Activated naive CD4-positive, alpha-beta T cell treated with anti-CD3 and anti-CD28 coated beads, Interleukin-2, amount 50 U/mL, for 24 hours (primary cell): Measurements from ENCODE around the gene ATRNL1.

Experiments used
- H3K27ac Mint-ChIP-seq: one replicate; pipeline ENCODE4 v1.8.0; 2021; ENCODE audit warnings: mild to moderate bottlenecking, mixed read lengths
- H3K27me3 Mint-ChIP-seq: one replicate; pipeline ENCODE4 v1.8.0; 2021; ENCODE audit warnings: mixed read lengths
- H3K36me3 Mint-ChIP-seq: one replicate; pipeline ENCODE4 v1.8.0; 2021; ENCODE audit warnings: mixed read lengths
- H3K4me1 Mint-ChIP-seq: one replicate; pipeline ENCODE4 v1.8.0; 2021; ENCODE audit warnings: mixed read lengths
- H3K4me3 Mint-ChIP-seq: one replicate; pipeline ENCODE4 v1.8.0; 2021; ENCODE audit warnings: mild to moderate bottlenecking, mixed read lengths
- H3K9me3 Mint-ChIP-seq: one replicate; pipeline ENCODE4 v1.8.0; 2021; ENCODE audit warnings: mixed read lengths

ATRNL1 gene

DNA sequence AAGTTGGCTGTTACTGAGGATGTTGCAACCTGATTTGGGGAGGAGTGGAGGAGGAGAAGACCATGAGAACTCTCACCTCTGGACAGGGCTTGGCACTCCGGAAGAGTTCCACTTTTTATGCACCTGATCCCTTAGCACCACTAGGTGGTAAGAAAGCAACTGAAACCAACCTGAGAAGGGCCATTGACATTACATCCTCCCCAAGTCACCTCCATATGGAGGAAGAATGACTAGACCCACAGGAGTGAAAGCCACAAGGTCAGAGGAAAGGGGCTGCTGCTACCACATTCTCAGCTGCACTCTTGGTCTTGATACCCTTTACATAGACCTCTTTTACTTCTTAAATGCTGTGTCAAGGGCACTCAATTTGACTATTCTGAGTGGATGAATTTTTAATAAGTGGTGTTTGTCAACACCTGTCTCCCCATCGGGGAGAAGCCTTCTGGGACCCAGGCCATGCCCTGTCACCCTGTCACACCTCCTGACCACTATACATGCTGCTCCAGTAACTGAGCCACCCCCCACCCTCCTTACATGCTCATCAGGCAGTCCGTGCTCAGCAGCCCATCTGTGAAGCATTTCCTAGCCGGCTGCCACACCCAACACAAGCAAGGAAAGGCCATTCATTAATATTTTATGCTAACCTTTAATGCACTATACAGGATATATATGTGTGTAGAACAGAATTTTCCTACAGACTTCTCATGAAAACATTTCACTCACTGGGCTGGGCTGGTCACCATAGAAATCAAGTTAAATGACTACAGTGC lies 817.0 kb downstream of the ATRNL1 start:
- Mint-ChIP-seq H3K4me1 (no peaks in the 10 kb centered on the region), H3K9me3 (no peaks in the 10 kb centered on the region), H3K4me3 (no peak overlapping the region), H3K27ac (no peak overlapping the region), H3K27me3 (no peaks in the 10 kb centered on the region), H3K36me3 (no peaks in the 10 kb centered on the region)

DNA sequence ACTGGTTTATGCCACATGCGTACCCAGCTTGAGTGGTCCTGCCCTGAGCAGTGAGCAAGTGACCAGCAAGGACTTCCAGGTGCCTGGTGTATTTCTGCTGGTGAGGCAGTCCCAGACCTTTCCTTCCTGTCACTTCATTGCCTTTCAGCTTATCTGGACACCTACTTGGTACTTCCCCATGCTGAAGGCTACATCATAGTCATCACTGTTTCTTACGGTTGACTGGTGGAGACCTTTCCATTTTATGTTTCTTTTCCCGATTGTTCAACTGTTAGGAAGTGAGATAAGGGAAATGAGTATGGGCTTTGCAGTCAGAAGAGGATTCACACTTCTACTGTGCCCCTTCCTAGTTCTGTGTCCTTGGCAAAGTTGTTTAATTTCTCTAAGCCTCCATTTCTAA lies 821.3 kb downstream of the ATRNL1 start:
- no peaks in the 10 kb centered on the region for H3K4me1 Mint-ChIP-seq
- no peak overlapping the region for H3K27ac Mint-ChIP-seq
- H3K4me3 Mint-ChIP-seq, result no peak overlapping the region
- no peaks in the 10 kb centered on the region for H3K27me3 Mint-ChIP-seq
- no peaks in the 10 kb centered on the region for H3K9me3 Mint-ChIP-seq
- no peaks in the 10 kb centered on the region for H3K36me3 Mint-ChIP-seq

DNA sequence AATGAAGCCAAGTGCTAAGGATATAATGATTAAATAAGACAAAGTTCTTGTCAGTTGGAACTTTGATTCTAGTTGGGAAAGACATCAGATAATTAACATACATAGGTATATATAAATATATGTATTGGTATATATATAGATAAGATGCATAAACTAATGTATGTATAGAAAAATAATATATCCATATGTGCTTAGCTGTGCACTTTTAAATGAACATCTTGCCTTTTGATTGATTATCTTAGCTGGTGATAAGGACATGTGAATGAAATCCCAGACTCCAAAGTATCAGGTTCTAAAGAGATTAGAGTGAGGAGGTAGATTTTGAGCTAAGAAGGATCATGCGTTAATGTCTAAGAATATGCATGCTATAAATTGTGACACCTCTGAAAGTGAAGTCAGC lies 822.3 kb downstream of the ATRNL1 start:
- no peaks in the 10 kb centered on the region for H3K9me3 Mint-ChIP-seq
- no peaks in the 10 kb centered on the region for H3K36me3 Mint-ChIP-seq
- H3K4me3 Mint-ChIP-seq, result no peak overlapping the region
- no peaks in the 10 kb centered on the region for H3K4me1 Mint-ChIP-seq
- no peaks in the 10 kb centered on the region for H3K27me3 Mint-ChIP-seq
- H3K27ac Mint-ChIP-seq, result no peak overlapping the region

DNA sequence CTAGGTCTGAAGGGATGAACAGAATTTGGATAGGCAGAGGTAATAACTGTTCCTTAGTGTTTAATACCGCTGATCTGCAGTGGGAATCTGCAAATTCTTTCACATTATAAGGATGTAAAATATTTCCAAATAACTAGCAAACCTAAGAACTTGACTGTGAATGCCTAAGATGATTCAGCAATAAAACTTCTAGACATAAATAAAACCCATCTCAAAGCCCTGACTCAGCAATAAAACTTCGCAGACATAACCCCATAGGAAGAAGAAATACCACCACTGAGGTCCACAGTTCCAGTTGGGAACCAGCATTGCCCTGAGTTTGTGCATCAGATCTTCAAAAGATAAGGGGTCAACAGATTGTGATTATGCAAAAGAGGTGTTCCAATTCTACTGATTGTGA lies 825.6 kb downstream of the ATRNL1 start:
- no peaks in the 10 kb centered on the region for H3K9me3 Mint-ChIP-seq
- no peaks in the 10 kb centered on the region for H3K36me3 Mint-ChIP-seq
- no peaks in the 10 kb centered on the region for H3K27me3 Mint-ChIP-seq
- no peaks in the 10 kb centered on the region for H3K4me1 Mint-ChIP-seq
- H3K4me3 Mint-ChIP-seq, result no peak overlapping the region
- no peak overlapping the region for H3K27ac Mint-ChIP-seq

DNA sequence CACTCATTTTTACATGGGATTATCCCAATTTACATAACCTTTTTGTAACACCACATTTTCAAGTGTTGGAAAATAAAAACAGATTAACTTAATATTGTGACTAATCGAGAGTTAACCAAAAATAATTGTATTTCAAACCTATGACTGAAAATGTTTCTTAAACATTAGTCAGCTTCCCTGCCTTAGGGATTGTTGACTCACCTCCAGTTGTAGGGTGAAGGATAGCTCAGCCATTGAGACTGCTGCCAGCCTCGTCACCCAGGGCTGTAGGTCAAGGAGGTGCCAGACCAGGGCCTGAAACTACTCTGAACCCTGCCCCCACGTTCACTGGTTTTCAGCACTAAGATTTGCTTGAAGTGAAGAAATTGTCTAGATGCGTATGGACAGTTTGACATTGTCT lies 828.6 kb downstream of the ATRNL1 start:
- Mint-ChIP-seq H3K4me1 (no peaks in the 10 kb centered on the region), H3K4me3 (no peak overlapping the region), H3K27me3 (no peaks in the 10 kb centered on the region), H3K27ac (no peak overlapping the region), H3K36me3 (no peaks in the 10 kb centered on the region), H3K9me3 (peaks cover 8% of the 10 kb centered on the region)

DNA sequence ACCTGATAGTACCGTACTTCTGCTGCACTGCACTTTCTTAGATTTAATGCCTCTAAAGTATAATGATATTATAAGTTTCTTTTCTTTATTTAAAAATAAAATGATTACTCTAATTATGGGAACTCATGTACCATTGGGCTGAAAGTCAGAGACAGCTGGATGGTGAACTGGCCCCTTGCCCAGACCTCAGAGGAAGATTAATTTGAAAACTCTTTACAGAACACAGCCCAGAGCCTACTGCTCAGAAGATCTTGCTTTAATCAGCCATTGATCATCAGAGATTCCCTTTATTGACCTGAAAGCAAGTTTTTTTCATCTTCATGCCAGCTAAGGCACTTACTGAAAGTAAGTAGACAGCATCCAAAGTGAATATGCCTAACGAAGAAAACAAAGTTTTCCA lies 838.1 kb downstream of the ATRNL1 start:
- Mint-ChIP-seq H3K27me3 (no peaks in the 10 kb centered on the region), H3K4me1 (no peaks in the 10 kb centered on the region), H3K36me3 (no peaks in the 10 kb centered on the region), H3K9me3 (no peaks in the 10 kb centered on the region), H3K4me3 (no peak overlapping the region), H3K27ac (no peak overlapping the region)

DNA sequence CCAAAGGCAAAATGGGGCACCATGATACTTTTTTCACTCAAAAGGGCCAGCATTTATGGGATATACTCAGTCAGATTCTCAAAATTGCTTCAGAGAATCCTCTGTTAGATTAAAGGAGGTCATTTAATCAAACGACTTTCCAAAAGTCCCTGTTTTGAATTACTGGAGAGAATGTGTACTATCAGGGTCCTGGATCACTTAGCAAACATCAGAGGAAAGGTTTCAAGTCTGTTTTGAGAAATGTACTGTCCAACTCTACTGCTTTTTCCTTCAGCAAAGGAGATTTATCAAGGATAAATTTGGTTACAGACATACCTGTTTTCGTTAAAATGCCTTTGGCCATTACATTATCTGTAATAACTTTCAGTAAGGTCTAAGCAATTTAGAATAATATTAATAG lies 838.9 kb downstream of the ATRNL1 start:
- Mint-ChIP-seq H3K27ac (no peak overlapping the region), H3K4me1 (no peaks in the 10 kb centered on the region)

DNA sequence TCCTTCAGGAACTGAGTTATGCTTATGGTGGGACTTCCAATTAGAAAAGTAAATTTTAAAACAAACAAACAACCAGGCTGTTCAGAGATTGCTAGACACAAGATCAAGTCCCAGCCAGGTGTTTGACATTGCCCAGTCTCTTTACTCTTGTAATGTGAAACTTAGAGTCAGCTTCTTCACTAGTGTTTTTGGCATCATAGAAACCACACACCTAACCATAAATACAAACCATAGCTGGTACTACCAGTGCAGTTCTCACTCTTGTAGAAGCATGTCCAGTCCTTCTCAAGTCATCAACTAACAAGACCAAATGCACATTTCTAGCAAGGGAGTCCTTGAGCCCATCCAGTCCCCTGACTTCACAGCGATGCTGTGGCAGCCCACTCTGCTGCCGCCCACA lies 839.9 kb downstream of the ATRNL1 start:
- no peak overlapping the region for H3K4me3 Mint-ChIP-seq
- no peaks in the 10 kb centered on the region for H3K9me3 Mint-ChIP-seq
- H3K36me3 Mint-ChIP-seq, result no peaks in the 10 kb centered on the region
- no peaks in the 10 kb centered on the region for H3K27me3 Mint-ChIP-seq
- no peak overlapping the region for H3K27ac Mint-ChIP-seq
- H3K4me1 Mint-ChIP-seq, result no peaks in the 10 kb centered on the region

More for the DNA sequence above, 838.9 kb downstream of the ATRNL1 start:
- Mint-ChIP-seq H3K27me3 (no peaks in the 10 kb centered on the region), H3K36me3 (no peaks in the 10 kb centered on the region), H3K9me3 (no peaks in the 10 kb centered on the region), H3K4me3 (no peak overlapping the region)

DNA sequence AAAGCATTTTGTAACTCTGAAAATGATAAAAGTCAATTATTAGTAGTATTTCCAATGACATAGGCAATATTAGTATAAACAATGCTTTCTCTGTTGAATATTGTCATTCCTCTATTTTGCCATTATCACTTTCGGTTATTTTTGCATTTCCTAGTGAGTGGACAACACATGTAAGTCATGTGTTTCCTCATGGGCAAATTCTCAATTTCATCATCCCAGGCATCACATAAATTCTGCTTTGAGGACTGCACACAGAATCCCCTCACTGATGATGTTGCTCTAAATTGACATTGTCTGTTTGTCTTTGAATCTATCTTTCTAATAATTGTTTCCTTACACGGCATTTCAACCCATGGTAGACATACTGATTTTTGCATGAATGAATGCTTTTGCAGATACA lies 842.6 kb downstream of the ATRNL1 start:
- Mint-ChIP-seq H3K36me3 (no peaks in the 10 kb centered on the region), H3K9me3 (peaks cover 9% of the 10 kb centered on the region), H3K27ac (no peak overlapping the region), H3K4me1 (no peaks in the 10 kb centered on the region), H3K4me3 (no peak overlapping the region), H3K27me3 (no peaks in the 10 kb centered on the region)

DNA sequence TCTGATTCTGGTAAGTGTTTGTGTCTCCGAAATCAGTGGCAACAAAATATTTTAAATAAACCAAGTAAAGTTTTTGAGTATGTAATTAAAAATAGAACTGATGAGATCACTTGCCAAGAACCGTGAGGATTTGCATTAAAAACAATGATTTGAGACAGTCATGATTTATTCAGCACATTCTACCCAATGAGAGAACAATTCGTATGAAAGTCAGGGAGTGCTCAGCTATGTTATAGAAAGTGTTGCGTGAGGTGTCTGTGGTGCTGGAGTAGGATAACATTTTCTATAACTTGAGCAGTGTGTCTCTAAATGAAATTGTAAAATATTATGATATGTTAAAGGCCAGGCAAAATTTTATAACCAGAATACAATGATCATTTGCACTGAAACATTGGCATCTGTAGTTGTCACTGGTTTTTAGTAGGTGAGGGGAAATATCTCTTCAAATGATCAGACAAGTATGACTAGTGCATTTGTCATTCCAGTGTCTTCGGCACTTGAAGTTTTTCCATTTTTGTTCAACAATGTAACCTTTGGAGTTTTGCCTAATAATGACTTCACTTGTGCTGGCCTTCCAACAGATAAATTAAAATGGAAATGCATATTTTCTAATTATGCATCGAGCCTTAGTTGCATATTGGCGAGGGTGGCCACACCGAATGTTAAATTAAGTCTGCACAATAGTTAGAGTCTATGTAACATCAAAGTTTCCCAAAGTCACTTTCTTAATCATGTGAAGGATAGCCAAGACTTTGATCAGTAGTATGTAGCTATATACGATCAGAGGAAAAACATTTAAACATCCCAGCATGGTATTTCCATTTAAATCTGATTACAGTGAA lies 844.0 kb downstream of the ATRNL1 start:
- Mint-ChIP-seq H3K4me3 (no peak overlapping the region), H3K27ac (no peak overlapping the region), H3K36me3 (no peaks in the 10 kb centered on the region)

DNA sequence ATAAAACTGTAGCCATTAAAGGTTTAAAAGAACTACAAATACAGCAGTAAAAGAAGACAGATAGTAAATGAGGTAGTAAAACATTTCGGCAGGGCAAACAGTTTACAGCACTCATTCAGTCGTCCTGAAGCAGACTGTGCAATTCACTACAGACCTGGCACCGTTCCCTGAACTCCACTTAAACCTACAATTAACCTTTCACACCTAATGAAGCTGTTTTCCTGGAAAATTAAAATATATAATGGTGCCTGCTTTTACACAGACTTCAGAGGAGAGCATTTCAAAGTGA lies 844.5 kb downstream of the ATRNL1 start:
- Mint-ChIP-seq H3K27me3 (no peaks in the 10 kb centered on the region), H3K4me1 (no peaks in the 10 kb centered on the region), H3K9me3 (peaks cover 15% of the 10 kb centered on the region), H3K36me3 (no peaks in the 10 kb centered on the region), H3K27ac (no peak overlapping the region), H3K4me3 (no peak overlapping the region)

More for the DNA sequence above, 844.0 kb downstream of the ATRNL1 start:
- H3K9me3 Mint-ChIP-seq, result peaks cover 12% of the 10 kb centered on the region
- H3K4me1 Mint-ChIP-seq, result no peaks in the 10 kb centered on the region
- H3K27me3 Mint-ChIP-seq, result no peaks in the 10 kb centered on the region

DNA sequence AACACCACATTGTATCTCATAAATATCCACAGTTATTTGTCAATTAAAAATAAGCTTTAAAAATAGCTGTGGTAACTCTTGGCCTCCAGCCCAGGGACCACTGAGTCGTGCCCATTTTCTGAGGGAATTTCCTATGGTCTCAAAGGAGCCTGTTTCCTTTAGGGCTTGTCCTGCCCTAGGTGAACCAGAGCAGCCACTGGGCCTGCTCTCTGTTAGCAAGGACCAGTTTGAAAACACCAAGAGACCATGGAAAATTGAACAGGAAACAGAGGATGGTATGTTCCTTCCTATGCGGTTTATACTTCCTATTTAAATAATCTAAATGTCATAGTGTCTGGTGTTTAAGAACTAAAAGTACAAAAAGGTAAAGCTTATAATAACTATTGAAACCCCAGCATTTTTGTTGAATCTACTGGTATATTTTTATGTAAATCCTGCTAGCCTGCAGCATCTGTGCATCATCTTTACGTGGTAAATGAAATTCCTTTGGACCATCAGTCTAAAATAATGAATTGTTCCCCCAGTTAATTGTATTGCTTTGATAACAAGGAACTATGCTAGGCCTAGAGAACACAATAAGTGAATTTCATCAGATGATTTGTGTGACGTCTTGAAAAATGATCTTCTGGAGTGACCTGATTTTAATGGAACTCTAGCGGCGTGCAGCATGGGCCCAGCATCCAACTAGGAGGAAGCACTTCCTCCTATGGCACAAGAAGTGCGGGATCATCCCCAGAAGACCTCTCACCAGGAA lies 846.1 kb downstream of the ATRNL1 start:
- no peak overlapping the region for H3K4me3 Mint-ChIP-seq
- H3K27me3 Mint-ChIP-seq, result no peaks in the 10 kb centered on the region
- H3K27ac Mint-ChIP-seq, result no peak overlapping the region
- peaks cover 15% of the 10 kb centered on the region for H3K9me3 Mint-ChIP-seq
- no peaks in the 10 kb centered on the region for H3K4me1 Mint-ChIP-seq
- H3K36me3 Mint-ChIP-seq, result no peaks in the 10 kb centered on the region

DNA sequence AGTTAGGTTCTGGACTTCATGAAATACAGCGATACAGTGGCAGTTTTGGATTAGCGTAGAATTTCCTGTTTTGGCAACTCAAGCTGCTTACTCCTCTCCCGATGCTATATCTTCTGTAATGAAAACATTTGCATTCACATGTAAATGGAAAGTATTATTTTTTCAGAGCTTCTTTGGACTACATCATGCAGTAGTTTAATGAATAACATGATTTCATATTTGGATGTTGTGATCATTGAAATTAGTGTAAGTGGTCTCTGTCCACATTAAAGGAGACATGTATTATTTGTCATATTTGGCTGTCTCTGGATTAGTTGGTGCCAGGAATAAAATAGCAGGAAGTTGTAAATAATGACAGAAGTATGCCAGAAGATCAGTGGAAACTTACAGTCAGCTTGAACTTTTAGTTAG lies 848.2 kb downstream of the ATRNL1 start:
- Mint-ChIP-seq H3K36me3 (no peaks in the 10 kb centered on the region), H3K27ac (no peak overlapping the region), H3K27me3 (no peaks in the 10 kb centered on the region), H3K4me3 (no peak overlapping the region), H3K4me1 (no peaks in the 10 kb centered on the region), H3K9me3 (peaks cover 15% of the 10 kb centered on the region)

DNA sequence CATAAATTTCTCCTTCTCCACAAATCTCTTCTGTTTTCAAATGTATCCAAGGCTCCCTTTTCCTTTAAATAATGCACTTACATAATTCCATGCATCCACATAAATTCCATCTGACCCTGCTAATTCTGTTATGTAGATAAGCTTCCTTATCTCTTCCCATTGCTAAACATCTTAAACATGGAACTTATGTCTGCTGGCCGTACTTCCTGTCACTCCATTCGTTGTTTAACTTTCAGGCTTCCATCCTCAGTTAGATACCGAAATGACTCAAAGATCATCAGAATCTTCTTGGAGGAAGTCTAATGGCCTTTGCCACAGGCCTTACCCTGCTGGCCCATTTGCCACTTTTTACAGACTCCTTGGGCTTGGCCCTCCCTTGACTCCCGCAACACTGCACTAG lies 848.9 kb downstream of the ATRNL1 start:
- Mint-ChIP-seq H3K36me3 (no peaks in the 10 kb centered on the region), H3K4me1 (no peaks in the 10 kb centered on the region), H3K27ac (no peak overlapping the region), H3K9me3 (peaks cover 15% of the 10 kb centered on the region), H3K4me3 (no peak overlapping the region), H3K27me3 (no peaks in the 10 kb centered on the region)

DNA sequence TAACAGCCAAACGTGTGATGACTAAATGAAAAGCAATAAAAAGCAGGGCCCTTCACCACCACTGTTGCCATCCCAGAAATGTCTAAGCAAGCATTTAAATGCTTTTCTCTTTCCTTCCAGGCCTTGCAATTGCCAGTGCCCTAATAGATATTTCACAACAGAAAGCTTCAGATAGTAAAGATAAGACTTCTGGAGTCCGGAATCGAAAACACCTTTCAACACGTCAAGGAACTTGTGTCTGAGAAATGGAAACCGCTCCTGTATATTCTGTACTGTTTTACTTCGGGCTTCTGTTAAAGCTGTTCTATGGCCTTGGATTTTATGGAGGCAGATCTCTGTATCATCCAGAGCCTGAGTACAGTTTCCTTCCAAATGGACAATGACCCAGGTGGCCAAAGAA lies 851.4 kb downstream of the ATRNL1 start:
- Mint-ChIP-seq H3K27me3 (no peaks in the 10 kb centered on the region), H3K9me3 (peaks cover 15% of the 10 kb centered on the region), H3K27ac (no peak overlapping the region), H3K36me3 (no peaks in the 10 kb centered on the region), H3K4me1 (no peaks in the 10 kb centered on the region), H3K4me3 (no peak overlapping the region)
